GM19455 (cell line): ENCODE results near the gene GALNT10.
A peak's percentile ranks its signal among the peaks of the same experiment; 100 is the strongest.
"Not testable (repeated sequence)": the region's sequence is repeated elsewhere in the genome, so short reads cannot be mapped to it uniquely, and the experiment has no call there.

Experiments used
- ATAC-seq: cut with Tn5 transposase; IDR thresholded peaks from one replicate; pipeline ENCODE4 v1.9.1; 2021; ENCODE audit not compliant: unreplicated experiment

GALNT10 gene, protein sequence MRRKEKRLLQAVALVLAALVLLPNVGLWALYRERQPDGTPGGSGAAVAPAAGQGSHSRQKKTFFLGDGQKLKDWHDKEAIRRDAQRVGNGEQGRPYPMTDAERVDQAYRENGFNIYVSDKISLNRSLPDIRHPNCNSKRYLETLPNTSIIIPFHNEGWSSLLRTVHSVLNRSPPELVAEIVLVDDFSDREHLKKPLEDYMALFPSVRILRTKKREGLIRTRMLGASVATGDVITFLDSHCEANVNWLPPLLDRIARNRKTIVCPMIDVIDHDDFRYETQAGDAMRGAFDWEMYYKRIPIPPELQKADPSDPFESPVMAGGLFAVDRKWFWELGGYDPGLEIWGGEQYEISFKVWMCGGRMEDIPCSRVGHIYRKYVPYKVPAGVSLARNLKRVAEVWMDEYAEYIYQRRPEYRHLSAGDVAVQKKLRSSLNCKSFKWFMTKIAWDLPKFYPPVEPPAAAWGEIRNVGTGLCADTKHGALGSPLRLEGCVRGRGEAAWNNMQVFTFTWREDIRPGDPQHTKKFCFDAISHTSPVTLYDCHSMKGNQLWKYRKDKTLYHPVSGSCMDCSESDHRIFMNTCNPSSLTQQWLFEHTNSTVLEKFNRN

DNA sequence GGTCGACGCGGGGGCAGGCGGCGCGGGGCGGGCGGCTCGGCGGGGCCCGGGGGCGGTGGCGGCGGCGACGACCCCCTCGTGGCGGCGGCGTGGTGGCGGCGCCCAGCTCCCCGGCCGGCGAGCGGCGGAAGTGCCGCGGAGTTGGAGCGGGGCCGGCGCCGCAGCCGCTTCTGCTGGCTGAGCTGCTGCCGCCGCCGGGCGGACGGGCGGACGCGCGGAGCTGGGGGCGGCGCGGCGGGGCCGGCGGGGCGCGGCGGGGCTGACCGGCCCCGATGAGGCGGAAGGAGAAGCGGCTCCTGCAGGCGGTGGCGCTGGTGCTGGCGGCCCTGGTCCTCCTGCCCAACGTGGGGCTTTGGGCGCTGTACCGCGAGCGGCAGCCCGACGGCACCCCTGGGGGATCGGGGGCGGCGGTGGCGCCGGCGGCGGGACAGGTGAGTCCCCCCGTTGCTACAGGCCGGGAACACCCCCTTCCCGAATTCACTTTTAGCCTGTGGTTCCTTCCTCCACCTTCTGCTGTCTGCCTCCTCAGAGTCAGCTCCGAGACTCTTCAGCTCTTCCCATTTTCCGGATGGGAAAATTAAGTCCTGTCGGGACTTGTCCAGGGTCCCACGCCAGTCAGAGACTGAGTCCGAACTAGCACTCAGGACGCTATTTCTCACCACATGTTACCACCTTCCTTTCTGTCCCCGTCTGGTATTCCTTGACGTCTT is at the start of gene GALNT10:
TSS of gene GALNT10 (plus strand) at position 139 of the 710 bp plus-strand sequence. CDS start at position 273, 134 bp downstream.
- ATAC-seq = peak; percentile 72

- no peak for ATAC-seq
Measured at GRCh38 chr5:154141745-154142221, 48.8 kb upstream of the GALNT10 start.

GRCh38 chr5:154143211-154143641 is 47.3 kb upstream of the GALNT10 start:
- no peak for ATAC-seq

DNA sequence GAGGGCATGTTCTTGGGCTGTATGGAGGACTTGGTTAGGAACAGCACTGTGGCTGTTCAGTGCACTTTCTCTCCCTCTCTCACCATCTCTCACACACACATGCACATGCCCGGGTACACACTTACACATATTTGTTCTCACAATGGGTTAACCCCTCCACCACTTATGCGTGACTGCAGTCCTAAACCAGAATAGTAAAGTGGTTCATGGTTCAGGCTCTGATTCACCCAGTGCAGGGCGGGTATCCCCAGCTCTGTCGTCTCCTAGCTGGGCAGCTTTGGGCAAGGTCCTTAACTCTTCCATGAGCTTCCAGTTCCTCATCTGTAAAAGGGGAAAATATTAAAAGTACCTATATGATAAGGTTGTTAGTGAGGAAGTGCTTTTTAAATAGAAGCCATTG is 45.3 kb upstream of the GALNT10 start:
- ATAC-seq = no peak

GRCh38 chr5:154146409-154146808 is 44.1 kb upstream of the GALNT10 start:
- ATAC-seq = no peak

- no peak for ATAC-seq
Measured at GRCh38 chr5:154147666-154148065, 42.9 kb upstream of the GALNT10 start.

GRCh38 chr5:154150471-154150870 is 40.1 kb upstream of the GALNT10 start:
- not testable (repeated sequence) for ATAC-seq

DNA sequence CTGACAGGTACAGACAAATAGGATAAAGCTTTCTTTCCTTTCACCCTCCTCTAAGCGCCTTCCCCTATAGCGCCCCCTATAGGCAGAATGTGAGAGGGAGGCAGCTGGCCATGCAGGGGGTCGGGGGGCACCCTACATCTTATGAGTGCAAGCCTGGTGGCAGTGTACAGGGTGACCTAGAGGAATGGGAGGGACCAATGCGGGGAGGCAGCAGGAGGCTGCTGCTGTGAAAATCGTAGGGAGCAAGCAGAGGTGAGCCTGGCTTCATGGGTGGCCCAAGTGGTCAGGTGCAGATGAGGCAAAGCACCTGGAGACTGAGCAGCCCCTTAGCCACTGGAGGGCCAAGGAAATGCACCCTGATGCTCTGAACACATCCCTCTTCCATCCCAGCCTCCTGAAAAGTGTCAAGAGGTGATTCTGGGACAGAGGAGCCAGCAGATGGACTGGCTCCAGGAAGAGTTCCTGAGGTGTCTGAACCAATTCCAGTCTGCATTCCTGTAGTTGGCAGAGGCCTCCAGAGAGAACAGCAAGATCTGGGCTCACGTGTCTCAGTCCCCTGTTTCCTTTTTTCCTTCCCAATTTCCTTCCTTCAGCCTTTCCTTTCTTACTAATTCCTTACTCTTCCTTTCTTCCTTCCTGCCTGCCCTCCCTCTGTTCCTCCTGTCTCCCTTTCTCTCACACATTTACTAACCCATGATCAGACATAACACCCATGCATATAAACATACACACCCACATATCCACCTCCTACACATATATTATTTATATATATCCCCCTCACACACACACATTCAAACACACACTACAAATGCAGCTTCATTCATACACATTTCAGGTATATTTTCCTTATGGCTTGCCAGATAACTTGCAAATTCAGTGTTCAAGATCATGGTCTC is 32.8 kb upstream of the GALNT10 start:
- no peak for ATAC-seq

- ATAC-seq = no peak
Measured at GRCh38 chr5:154158379-154158737, 32.2 kb upstream of the GALNT10 start.

DNA sequence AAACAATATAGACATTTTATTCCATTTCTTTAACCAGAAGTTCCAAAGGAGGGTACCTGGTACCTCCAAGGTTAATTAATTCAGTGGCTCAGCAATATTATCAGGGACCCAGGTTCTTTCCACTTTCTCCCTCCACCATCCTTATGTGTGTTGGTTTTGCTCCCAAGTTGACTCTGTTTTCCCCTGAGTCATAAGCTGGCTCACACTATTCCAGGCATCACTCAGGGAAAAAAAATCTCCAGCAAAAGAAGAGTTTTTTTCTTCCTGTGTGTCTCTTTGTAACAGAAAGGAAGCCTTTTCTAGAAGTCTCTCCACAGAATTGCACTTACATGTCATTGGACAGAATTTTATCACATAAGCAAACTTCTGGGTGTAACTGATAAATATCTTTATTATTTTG is 31.2 kb upstream of the GALNT10 start:
- no peak for ATAC-seq

DNA sequence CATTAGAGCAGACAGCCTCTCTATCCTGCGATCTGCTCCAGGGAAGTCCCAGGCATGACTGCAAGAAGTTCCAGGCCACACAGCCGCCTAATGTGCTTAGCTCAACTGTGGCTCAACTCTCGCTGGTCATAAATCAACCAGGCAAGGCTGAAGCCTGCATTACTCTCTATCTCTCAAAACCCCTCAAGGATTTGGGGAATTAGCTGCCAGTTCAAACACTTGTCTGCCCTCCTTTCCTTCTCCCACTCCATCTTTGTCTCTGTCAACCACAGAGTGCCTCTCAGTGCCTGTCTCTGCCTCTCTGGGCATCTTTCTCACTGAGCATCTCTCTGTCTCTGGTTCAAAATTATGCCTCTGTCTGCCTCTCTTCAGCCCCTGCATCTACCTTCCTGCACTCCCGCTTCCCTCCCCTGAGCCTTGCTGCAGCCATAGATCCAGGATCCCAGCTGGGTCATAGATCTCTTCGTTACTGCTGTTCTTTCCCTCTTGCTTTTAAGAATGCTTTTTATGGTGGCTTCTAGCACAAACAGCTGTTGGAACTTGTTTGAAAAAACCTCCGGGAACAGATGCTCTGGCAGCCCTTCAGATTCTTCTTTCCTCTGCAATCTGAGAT is 27.9 kb upstream of the GALNT10 start:
- ATAC-seq = no peak

GRCh38 chr5:154163327-154164248 is 26.9 kb upstream of the GALNT10 start:
- no peak for ATAC-seq

- no peak for ATAC-seq
Measured at GRCh38 chr5:154164249-154164581, 26.3 kb upstream of the GALNT10 start.

GRCh38 chr5:154165886-154166285 is 24.6 kb upstream of the GALNT10 start:
- ATAC-seq = no peak

DNA sequence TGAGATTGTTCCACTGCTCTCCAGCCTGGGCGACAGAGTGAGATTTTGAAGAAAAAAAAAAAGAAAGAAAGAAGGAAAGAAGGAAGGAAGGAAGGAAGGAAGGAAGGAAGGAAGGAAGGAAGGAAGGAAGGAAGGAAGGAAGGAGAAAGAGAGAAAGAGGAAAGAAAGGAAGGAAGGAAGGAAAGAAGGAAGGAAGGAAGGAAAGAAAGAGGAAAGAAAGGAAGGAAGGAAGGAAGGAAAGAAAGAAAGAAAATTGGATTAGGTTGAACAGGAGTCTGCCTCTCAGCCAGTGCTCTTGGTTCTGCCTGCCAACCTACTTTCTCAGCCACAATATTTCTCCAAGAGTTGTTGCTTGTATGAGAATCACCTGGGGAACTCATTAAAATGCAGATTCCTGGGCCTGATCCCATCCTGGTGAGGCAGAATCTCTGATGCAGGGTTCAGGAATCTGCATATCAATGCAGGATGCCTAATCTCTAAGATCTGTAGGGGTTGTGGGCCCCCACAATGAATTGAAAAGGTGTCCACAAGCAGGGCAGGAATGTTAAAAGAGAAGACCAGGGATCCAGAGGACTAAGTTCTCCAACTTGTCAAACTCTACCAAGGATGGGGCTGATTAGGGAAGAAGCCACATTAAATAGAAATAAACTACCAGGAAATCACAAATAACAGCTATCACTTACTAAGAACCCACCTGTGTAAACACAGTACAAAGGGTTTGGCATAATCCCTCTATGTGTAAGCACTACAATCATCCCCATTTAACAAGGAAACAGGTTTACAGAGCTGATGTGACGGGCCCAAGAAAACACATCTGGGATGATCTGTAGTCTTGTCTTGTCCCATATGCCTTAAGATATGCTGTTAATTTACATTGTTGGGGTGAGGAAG is 23.4 kb upstream of the GALNT10 start:
- ATAC-seq = no peak

GRCh38 chr5:154168395-154168794 is 22.1 kb upstream of the GALNT10 start:
- ATAC-seq = no peak

- ATAC-seq = no peak
Measured at GRCh38 chr5:154172785-154173184, 17.7 kb upstream of the GALNT10 start.

GRCh38 chr5:154174091-154174490 is 16.4 kb upstream of the GALNT10 start:
- no peak for ATAC-seq
